Activated naive CD4-positive, alpha-beta T cell (primary cell): ENCODE data around the gene CHIA.

ENCODE experiments used
- DNase-seq, 4 experiments: peaks; one replicate each; lab custom pipeline; 2025; lab: John Stamatoyannopoulos, UW

The CHIA gene

GRCh38 chr1:111290630-111291029 is at the start of gene CHIA:
Gene CHIA, plus strand, starts transcription at chr1:111290851. Its CDS starts 19,617 bp downstream, at chr1:111310468.
- DNase-seq = no peak

- no peak for DNase-seq
Measured at GRCh38 chr1:111241797-111242196, 48.9 kb upstream of the CHIA start.

- no peak for DNase-seq
Measured at GRCh38 chr1:111242805-111243523, 47.7 kb upstream of the CHIA start.

GRCh38 chr1:111247125-111247838 is 43.4 kb upstream of the CHIA start:
- no peak for DNase-seq

- DNase-seq = no peak
Measured at GRCh38 chr1:111249960-111250359, 40.7 kb upstream of the CHIA start.

GRCh38 chr1:111251570-111251969 is 39.1 kb upstream of the CHIA start:
- peak in 1 of 4 experiments; percentile 9 for DNase-seq

GRCh38 chr1:111252786-111253185 is 37.9 kb upstream of the CHIA start:
- DNase-seq = no peak

- DNase-seq = no peak
Measured at GRCh38 chr1:111253876-111254275, 36.8 kb upstream of the CHIA start.

- DNase-seq = no peak
Measured at GRCh38 chr1:111256988-111257658, 33.5 kb upstream of the CHIA start.

GRCh38 chr1:111267801-111268508 is 22.7 kb upstream of the CHIA start:
- no peak for DNase-seq

GRCh38 chr1:111269825-111270406 is 20.7 kb upstream of the CHIA start:
- no peak for DNase-seq

- DNase-seq = no peak
Measured at GRCh38 chr1:111270771-111271463, 19.7 kb upstream of the CHIA start.

- no peak for DNase-seq
Measured at GRCh38 chr1:111271464-111271801, 19.2 kb upstream of the CHIA start.

GRCh38 chr1:111272081-111272480 is 18.6 kb upstream of the CHIA start:
- DNase-seq = no peak

GRCh38 chr1:111274653-111275052 is 16.0 kb upstream of the CHIA start:
- no peak for DNase-seq

GRCh38 chr1:111275079-111275478 is 15.6 kb upstream of the CHIA start:
- DNase-seq = no peak

- DNase-seq = no peak
Measured at GRCh38 chr1:111275780-111276433, 14.7 kb upstream of the CHIA start.

- DNase-seq = no peak
Measured at GRCh38 chr1:111279144-111279543, 11.5 kb upstream of the CHIA start.

- no peak for DNase-seq
Measured at GRCh38 chr1:111280267-111280666, 10.4 kb upstream of the CHIA start.

GRCh38 chr1:111281411-111281810 is 9.2 kb upstream of the CHIA start:
- no peak for DNase-seq

GRCh38 chr1:111283838-111284237 is 6.8 kb upstream of the CHIA start:
- DNase-seq = no peak
